Measurements from ENCODE around the gene UBLCP1. TPM values are rescaled to one million over a fixed set of nuclear protein-coding genes. Genes with fewer than 3 reads are reported as not detected.
A peak's percentile ranks its signal among the peaks of the same experiment; 100 is the strongest.
"Not testable (repeated sequence)": the region's sequence is repeated elsewhere in the genome, so short reads cannot be mapped to it uniquely, and the experiment has no call there.

The UBLCP1 gene, protein sequence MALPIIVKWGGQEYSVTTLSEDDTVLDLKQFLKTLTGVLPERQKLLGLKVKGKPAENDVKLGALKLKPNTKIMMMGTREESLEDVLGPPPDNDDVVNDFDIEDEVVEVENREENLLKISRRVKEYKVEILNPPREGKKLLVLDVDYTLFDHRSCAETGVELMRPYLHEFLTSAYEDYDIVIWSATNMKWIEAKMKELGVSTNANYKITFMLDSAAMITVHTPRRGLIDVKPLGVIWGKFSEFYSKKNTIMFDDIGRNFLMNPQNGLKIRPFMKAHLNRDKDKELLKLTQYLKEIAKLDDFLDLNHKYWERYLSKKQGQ
- 10.3 and 11.3 TPM in 2 replicates for total RNA-seq

- peak; percentile 51 to 62 for DNase-seq (ENCODE audit: low read depth in 2 of 2)
Measured at GRCh38 chr5:159262859-159263568, at the start of gene UBLCP1. Gene UBLCP1 (plus strand): TSS chr5:159263290. CDS start chr5:159268916, 5,626 bp downstream.

GRCh38 chr5:159214486-159215271 lies 48.4 kb upstream of the UBLCP1 start:
- DNase-seq (ENCODE audit: low read depth in 2 of 2), result no peak

- no peak for DNase-seq (ENCODE audit: low read depth in 2 of 2)
Measured at GRCh38 chr5:159215886-159216285, 47.2 kb upstream of the UBLCP1 start.

GRCh38 chr5:159216454-159216853 lies 46.6 kb upstream of the UBLCP1 start:
- no peak for DNase-seq (ENCODE audit: low read depth in 2 of 2)

GRCh38 chr5:159217236-159217635 lies 45.9 kb upstream of the UBLCP1 start:
- DNase-seq (ENCODE audit: low read depth in 2 of 2), result no peak

DNA sequence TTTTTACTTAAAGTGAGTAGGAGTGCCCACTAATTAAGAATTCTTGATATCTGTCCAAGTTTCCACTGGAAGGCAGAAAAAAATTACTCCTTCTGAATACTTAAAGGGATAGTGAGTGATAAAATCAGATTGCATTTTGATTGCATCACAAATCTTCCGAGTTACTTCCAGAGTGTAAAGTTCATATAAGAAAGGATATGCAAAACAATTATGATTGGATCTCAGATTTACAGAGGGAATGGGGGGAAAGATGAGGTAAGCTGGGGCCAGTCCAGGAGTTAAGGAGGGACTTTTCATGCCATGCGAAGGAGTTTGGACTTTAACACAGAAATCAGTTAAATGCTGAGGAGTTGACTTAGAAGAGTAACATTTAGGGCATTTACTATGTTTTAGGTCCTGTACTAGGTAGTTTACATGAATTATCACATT lies 44.5 kb upstream of the UBLCP1 start:
- DNase-seq (ENCODE audit: low read depth in 2 of 2), result no peak

GRCh38 chr5:159220206-159220605 lies 42.9 kb upstream of the UBLCP1 start:
- no peak for DNase-seq (ENCODE audit: low read depth in 2 of 2)

DNA sequence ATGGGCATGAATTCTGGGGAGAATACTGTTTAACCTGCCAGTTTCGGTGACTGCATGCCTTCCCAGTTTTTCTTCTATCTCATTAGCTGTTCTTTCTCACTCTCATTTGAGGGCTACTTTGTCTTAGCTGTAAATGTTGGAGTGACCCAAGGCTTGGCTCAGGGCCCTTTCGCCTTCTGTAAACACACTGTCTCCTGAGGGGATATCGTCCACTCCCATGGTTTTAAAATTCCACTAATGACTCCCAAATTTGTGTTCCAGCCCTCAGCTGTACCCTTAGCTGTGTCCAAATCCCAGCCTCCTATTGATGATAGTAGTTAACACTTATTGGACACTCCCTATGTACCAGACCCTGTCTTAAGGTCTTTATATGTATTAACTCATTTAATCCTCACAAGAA lies 39.6 kb upstream of the UBLCP1 start:
- no peak for DNase-seq (ENCODE audit: low read depth in 2 of 2)

DNA sequence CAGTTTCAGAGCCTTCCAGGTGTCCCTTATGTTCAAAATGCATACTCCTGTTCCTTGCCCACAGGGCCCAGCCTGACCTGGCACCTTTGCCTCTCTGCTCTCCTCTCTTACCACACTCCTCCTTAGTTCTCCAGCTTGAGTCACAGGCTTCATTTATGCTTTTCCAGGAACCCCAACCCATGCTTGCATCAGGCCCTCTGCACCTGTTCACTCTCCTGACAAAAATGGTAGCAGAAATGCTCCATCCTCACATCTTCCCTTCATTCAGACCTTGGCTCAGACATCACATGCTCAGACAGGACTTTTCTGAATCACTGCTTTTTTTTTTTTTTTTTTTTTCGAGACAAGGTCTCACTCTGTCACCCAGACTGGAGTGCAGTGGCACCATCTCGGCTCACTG lies 38.6 kb upstream of the UBLCP1 start:
- no peak for DNase-seq (ENCODE audit: low read depth in 2 of 2)

- DNase-seq (ENCODE audit: low read depth in 2 of 2), result no peak
Measured at GRCh38 chr5:159226451-159226850, 36.6 kb upstream of the UBLCP1 start.

GRCh38 chr5:159227452-159227851 lies 35.6 kb upstream of the UBLCP1 start:
- no peak for DNase-seq (ENCODE audit: low read depth in 2 of 2)

DNA sequence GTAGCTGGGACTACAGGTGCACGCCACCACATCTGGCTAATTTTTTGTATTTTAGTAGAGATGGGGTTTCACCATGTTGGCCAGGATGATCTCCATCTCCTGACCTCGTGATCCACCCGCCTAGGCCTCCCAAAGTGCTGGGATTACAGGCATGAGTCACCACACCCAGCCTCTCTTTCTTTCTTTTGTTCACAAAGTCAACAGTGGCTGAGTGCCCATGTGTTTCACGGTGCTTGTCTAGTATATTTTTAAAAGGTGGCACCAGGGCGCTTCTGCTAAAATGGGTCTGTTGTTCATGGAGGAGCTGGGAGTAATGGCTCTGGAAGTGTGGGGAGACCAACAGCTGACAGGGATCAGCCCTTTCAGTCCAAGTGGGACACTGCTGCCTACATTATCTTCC lies 35.0 kb upstream of the UBLCP1 start:
- DNase-seq (ENCODE audit: low read depth in 2 of 2), result not testable (repeated sequence)

DNA sequence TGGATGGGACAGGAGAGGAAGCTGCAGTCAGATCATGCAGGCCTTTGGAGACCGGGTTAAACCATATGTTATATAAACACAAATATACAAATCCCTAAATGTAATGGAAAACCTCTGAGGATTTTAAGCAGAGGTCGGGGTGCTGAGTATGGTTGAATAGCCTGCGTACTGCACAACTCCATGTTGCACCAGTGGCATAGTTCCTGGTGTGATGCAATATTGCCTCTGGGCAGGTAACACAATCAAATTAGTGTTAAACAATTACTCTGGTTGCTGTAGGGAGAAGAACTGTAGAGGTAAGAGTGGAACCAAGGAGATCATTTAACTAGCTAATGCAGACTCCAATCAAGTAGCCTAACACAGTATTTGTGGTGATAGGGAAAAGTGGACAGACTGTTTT lies 32.4 kb upstream of the UBLCP1 start:
- no peak for DNase-seq (ENCODE audit: low read depth in 2 of 2)

DNA sequence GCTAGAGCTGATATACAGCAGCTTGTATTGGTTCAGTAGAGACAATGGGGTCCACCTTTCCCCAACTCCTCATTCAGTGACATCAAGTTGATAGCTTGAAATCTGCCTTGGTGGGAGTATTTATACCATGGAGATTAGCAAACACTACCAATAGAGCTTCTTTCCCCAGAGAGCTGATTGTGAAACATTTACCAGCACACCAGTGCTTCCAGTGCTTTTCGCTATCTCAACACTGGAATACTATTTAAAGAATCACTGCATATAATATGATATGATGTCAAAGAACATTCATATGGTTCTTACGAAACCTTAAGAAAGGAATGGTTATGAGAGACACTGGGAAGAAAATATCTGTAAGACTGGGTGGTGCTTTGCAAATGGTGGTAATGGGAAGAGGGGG lies 31.9 kb upstream of the UBLCP1 start:
- DNase-seq (ENCODE audit: low read depth in 2 of 2), result no peak

- DNase-seq (ENCODE audit: low read depth in 2 of 2), result not testable (repeated sequence)
Measured at GRCh38 chr5:159235871-159236520, 27.1 kb upstream of the UBLCP1 start.

GRCh38 chr5:159240301-159240870 lies 22.7 kb upstream of the UBLCP1 start:
- DNase-seq (ENCODE audit: low read depth in 2 of 2), result peak in 1 of 2 donors; percentile 31

DNA sequence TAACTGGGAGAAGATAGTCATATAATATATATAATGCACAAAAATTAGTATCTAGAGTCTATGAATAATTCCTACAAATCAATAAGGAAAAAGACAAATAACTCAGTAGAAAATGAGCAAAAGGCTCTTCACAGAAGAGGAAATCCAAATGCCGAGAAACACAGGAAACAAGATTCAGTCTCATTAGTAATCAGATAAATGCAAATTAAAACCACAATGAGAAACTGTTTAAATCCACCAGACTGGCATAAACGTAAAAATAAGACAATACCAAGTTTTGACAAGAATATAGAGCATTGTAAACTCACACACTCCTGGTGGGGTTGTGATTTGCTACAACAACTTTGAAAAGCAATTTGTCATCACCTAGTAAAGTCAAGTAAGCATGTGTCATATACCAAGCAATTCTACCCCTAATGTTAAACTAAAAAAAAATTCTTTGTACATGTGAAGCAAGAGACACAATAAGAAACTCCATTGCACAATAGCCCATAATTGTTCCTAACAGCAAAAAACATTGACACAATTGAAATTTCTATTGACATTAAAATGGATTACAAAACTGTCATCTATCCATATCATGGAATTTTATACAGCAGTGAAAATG lies 21.0 kb upstream of the UBLCP1 start:
- no peak for DNase-seq (ENCODE audit: low read depth in 2 of 2)

DNA sequence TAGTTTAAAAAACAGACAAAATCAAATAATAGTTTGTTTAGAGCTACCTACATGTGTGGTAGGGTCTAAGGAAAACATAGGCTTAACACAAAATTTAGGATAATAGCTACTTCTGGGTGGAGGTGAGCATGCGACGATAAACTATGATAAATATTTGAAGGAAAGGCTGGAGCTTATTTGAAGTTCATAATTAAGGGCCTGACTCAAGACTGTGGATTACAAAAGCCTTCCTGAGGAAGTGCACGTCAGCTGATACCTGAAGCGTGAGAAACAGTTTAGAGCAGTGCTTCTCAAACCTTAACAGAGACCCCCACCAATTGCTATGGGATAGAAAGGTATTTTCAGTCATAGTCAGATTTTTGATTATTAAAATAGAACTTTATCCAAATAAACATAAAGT lies 20.4 kb upstream of the UBLCP1 start:
- DNase-seq (ENCODE audit: low read depth in 2 of 2), result no peak

DNA sequence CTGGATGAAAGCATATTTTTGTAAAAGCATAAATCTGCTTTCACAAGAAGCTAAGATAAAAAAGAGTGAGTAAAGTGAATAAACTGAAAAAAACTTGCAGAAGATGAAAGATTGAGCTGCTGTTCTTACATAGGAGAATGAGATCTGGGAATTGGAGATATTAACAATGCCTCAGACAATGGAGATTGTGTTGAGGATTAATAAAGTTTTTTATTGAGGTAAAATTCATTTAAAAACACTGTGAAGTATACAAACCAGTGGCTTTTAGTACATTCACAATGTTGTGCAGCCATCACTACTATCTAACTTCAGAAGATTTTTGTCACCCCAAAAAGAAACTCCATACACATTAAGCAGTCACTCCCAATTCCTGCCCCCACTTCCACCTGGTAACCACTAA lies 19.7 kb upstream of the UBLCP1 start:
- DNase-seq (ENCODE audit: low read depth in 2 of 2), result no peak

DNA sequence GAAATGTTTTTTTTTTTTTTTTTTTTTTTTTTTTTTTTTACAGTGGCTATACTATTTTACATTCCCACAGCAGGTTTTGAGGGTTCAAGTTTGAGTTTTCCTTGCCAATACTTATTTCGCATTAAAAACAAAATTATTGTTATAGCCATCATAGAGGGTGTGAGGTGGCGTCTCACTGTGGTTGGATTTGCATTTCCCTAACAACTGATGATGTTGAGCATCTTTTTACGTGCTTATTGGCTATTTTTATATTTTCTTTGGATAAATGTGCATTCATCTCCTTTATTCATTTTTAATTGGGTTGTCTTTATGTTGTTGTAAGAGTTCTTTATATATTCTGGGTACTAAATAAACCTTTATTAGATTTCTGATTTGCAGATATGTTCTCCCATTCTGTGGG lies 18.9 kb upstream of the UBLCP1 start:
- no peak for DNase-seq (ENCODE audit: low read depth in 2 of 2)

DNA sequence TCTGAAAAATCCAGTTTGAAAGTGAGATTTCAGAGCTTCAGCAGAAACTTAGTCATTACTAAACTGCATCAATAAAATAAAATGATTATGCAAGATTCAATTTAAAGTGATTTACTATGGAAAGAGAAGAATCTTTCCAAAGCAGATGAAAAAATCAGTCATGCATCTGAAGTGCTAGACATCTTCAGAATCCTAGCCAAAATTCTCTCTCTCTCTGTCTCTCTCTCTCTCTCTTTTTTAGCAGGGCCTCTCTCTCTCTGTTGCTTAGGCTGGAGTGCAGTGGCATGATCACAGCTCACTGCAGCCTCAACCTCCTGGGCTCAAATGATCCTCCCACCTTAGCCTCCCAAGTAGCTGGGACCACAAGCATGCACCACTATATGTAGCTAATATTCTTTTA lies 18.2 kb upstream of the UBLCP1 start:
- no peak for DNase-seq (ENCODE audit: low read depth in 2 of 2)

Measured in dermis microvascular lymphatic vessel endothelial cell (primary cell).